HG03175 (cell line): ENCODE measurements around the gene RAB3B.
"Not testable (repeated sequence)": the region's sequence is repeated elsewhere in the genome, so short reads cannot be mapped to it uniquely, and the experiment has no call there.

Experiments
- ATAC-seq: cut with Tn5 transposase; IDR thresholded peaks from one replicate; pipeline ENCODE4 v1.9.1; 2021; ENCODE audit warnings: mild to moderate bottlenecking, moderate library complexity; ENCODE audit not compliant: unreplicated experiment

RAB3B gene, protein sequence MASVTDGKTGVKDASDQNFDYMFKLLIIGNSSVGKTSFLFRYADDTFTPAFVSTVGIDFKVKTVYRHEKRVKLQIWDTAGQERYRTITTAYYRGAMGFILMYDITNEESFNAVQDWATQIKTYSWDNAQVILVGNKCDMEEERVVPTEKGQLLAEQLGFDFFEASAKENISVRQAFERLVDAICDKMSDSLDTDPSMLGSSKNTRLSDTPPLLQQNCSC

DNA sequence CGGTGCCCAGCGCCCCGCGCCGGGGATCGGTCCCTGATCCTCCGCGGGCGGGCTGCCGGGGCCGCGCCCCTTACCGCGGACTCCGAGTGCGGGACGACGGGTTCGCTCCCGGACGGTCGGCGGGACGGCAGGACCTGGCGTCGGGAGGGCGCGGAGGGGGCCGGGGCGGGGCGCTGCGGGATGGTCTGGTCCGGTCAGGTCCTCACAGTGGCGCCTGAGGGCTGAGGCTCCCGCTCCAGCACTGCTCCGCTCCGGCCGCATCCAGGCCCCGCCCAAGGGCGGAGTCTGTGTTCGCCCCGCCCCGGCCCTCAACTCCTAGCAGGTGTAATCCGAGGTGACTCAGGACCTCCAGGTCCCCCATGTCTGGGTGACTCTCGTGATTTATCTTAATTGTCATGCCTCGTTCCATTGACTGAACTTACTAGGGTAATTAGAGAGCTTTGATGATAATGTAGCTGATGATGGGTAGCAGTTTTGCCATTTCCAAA, at the start of gene RAB3B:
Gene RAB3B, minus strand, starts transcription at position 223 of the 488 bp plus-strand sequence. CDS start 13,583 bp downstream, outside the sequence.
- ATAC-seq: peak; percentile 91

DNA sequence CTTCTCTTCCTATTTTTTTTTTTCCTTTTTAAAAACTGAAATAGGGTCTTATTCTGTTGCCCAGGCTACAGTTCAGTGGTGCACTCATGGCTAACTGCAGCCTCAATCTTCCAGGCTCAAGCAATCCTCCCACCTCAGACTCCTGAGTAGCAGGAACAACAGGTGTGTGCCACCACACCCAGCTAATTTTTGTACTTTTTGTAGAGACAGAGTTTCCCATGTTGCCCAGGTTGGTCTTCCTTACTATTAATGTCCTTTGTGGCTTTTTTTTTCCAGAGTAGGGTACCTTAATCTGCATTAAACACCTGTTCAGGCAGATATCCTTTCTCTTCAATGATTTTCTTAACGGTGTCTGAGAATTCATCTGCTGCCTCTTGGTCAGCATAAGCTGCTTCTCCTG, 47.4 kb upstream of the RAB3B start:
- no peak for ATAC-seq

DNA sequence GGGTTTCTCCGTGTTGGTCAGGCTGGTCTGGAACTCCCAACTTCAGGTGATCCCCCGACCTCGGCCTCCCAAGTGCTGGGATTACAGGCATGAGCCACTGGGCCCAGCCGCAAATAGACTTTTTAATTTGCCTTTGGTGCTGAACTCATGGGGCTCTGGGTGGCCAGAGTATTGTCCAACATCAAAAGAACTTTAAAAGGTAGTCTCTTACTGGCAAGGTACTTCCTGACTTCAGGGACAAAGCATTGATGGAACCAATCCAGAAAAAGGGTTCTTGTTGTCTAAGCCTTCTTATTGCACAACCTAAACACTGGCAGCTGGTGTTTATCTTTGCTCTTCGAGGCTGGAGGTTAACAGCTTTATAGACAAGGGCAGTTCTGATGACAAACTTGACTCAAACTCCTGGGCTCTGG, 46.9 kb upstream of the RAB3B start:
- ATAC-seq: no peak

DNA sequence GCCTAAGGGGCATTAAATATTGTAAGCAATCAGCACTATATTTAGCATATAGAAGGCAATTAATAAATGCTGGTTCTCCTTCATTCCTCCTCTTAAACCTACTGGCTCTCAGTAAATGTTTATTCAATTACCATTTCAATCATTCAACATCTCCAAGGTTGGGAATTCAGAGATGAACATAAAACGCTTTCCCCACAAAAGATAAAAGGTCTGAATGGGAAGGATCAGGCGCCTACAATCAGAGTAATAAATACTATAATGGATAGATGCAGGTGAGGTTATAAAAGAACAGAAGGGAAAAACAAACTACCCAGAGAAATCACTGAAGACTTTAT, 43.5 kb upstream of the RAB3B start:
- ATAC-seq: no peak

DNA sequence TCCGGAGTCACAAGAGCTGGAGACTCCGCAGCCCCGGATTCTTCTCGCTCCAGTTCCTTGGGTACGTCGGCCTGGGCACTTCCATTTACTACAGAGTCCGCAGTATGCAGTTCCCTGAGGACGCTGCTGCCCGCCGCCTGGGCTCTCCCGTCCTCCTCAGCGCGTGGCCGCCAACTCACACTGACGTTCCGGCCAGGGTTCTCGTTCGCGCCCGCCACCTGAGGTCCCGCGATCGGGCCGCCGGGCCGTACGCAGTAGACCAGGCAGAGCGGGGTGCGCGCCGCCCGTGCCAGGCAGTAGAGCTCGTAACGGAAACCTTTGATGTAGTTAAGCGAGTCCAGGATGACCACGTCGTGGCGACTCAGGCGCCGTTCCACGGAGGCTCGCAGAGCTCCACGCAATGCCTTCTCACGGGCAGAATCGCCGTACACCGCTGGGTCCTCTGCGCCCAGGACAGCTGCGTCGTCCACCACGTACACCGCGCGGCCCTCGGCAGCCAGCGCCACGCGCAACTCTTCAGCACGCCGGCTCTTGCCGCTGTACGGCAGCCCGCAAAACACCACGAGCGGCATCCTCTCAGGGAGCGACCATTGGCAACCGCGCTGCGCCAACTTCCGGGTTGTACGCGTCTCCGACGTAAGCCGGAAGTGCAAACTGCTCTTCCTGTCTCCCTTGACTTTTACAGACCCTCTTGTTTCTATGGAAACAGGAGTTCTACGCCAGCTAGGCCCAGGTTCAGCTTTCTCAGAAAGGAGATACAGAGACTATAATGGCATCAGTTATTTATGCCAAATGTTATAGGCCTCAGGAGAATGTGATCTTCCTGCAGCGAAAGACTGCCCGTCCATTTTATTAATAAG, 42.9 kb upstream of the RAB3B start, which contains the start of gene KTI12:
Gene KTI12, minus strand, starts transcription at position 621 of the 860 bp plus-strand sequence. Its CDS starts 49 bp downstream, at position 572.
- peak; percentile 82 for ATAC-seq

DNA sequence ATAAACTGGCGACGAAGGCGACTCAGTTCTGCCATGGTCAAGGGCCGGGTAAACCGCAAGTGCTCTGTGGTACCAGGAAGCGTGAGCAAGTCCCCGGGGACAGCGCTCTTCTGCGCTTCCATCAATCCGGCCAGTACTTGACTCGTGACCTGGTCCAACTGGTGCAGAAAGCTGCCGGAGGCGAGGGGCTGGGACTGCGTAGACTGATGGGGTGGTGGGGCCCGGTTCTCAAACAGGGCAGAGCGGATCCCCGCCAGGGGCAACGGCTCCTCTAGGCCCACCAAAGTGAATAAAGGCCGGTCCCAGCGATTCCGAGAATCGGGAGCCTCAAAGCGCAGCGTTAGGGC, 42.3 kb upstream of the RAB3B start:
- ATAC-seq: peak; percentile 38

DNA sequence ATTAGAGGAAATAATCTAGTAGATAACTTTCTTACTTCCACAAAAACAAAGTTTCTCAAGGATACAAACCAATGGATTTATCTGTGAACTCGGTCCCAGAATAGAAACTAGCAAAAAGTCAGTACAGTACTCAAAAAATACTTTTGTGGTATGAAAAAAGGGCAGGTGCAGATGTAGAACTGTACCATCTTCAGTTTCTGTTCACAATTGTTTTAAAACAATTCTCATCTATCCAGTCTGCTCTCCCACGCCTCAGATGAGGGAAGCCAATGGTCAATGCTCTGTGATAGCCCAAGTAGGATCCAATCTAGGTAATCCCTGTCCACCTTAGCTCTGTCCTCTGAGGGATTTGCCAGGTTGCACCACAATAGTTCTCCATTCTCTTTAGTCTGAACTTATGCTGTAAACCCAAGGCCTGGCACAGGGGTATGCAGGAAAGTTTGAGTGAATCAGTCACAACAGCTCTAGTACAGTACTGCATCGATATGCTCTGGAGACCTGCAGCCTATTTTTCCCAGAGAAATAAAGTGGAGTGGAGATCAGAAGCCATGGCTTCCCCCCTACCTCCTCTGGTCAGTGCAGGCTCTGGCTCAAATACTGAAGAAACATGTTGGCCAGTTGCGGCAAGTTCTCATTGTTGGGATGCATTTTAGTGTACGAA, 41.8 kb upstream of the RAB3B start:
- ATAC-seq: peak; percentile 30

DNA sequence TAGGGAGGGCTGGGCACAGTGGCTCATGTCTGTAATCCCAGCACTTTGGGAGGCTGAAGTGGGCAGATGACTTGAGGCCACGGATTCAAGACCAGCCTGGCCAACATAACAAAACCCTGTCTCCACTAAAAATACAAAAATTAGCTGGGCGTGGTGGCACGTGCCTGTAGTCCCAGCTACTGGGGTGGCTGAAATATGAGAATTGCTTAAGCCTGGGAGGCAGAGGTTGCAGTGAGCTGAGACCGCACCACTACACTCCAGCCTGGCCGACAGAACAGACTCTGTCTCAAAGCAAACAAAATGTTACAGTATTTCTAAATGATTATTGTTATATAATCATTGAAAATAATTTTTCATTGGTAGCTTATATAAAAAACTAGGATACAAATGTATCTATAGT, 38.3 kb upstream of the RAB3B start:
- ATAC-seq: not testable (repeated sequence)

DNA sequence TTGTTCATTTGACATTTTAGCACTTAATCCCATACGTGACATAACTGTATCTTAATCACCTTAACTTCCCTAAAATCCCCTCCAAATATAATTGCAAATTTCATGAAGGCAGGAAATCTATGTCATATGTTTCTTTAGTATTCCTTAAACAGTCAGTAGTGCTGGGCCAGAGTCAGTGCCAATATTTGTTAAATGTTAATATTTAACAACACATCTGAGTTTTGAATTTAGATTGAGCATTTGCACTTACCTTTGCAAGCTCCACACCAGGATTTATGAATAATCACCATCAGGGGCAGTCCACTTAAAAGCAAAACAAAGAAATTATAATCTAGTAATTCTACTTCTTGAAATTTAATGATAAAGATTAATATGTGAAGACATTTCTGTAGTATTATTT, 37.8 kb upstream of the RAB3B start:
- ATAC-seq: no peak

DNA sequence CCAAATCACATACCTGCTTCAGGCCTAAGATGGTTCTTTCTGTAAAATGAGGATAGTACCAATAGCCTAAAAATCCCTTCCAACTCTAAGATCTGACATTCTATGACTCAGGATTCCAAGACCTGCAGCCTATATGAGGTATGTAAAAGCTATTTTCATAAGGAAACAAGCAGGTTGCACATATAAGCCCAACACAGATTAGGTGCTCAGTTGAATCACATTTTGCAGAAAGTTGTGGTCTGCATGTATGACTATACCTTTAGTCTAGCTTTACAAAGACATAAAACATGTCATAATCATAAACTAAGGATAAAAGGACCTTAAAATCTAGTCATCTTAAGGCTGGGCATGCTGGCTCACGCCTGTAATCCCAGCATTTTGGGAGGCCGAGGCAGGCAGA, 35.8 kb upstream of the RAB3B start:
- no peak for ATAC-seq

DNA sequence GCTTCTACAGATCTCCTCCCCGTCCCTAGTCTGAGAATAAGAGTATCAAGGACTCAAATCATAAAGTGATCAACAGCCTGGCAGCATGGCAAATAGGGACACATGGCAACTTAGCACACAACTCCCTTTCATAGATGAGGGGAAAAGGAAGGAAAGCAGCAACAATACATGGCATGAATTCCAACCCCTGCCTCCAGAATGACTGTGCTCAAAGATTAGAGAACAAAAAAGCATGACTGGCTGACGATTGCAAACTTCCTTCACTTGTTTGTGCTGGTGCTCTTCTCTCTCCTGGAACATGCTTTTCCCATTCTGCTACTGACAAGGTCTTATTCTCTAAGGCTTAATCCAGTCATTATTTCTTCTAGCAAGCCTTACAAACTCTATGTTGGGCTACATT, 31.6 kb upstream of the RAB3B start:
- no peak for ATAC-seq

DNA sequence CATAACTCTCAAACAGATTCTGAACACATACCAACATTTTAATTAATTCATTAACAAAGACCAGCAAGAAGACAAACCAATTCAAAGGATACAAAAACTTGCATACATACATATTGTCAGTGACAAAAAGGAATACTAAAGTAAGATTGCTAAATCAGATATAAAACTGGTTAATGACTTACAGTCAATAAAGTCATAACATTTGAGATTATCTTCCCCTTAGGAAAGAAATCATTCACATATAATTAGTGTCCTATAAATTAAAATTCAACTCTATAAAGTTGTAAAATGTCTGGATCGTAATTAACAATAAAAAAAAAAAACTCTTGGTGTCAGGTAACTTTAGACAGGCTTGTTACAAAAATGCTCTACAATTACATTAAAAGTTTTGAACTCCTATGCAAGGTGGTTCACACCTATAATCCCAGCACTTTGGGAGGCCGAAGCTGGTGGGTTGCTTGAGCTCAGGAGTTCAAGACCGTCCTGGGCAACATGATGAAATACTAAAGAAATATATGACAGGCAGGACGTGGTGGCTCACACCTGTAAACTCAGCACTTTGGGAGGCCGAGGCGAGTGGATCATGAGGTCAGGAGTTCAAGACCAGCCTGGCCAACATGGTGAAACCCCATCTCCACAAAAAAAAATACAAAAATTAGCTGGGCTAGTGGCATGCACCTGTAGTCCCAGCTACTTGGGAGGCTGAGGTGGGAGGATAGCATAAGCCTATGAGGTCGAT, 17.7 kb upstream of the RAB3B start:
- no peak for ATAC-seq

DNA sequence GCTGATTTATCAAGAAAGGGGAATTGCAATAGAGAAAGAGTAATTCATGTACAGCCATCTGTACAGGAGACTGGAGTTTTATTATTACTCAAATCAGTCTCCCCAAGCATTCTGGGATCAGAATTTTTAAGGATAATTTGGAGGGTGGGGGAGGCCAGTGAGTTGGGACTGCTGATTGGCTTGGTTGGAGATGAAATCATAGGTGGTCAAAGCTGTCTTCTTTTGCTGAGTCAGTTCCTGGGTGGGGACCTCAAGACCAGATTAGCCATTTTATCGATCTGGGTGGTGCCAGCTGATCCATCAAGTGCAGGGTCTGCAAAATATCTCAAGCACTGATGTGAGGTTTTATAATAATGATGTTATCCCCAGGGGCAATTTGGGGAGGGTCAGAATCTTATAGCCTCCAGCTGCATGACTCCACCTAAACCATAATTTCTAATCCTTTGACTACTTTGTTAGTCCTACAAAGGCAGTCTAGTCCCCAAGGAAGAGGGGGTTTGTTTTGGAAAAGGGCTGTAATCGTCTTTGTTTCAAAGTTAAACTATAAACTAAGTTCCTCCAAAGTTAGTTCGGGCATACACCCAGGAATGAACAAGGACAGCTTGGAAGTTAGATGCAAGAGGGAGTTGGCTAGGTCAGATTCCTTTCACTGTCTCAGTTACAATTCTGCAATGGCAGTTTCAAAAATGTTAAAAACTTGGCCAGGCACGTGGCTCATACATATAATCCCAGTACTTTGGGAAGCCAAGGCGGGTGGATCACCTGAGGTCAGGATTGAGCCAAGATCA, 16.9 kb upstream of the RAB3B start:
- ATAC-seq: no peak

DNA sequence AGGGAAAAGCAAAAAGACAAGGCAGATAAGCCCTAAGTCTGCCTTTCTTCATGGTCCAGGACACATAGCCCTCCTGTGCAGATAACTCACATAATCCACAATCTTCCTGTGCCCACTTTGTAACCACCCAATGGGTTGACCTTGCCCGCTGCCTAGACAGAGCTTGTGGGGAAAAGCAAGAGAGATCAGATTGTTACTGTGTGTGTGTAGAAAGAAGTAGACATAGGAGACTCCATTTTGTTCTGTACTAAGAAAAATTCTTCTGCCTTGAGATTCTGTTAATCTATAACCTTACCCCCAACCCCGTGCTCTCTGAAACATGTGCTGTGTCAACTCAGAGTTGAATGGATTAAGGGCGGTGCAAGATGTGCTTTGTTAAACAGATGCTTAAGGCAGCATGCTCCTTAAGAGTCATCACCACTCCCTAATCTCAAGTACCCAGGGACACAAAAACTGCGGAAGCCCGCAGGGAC, 15.6 kb upstream of the RAB3B start:
- not testable (repeated sequence) for ATAC-seq

DNA sequence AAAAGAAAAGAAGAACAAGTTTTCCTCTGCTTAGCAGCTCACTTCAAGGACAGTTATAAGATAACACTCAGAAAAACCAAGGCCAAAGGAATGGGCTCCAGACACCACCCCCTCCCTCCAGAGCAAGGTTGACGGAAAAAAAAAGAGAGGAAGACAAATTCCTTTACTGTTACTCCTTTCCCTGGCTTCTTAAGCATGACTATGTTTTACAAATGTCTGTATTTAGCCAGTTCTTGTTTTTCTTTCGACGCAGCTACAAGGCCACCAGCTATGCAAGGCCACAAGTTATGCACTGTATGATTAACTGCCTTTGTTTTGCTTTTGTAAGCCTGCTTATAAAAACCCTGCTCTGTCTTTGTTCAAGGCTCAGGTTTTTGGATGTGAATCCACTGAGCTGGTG, 15.0 kb upstream of the RAB3B start:
- not testable (repeated sequence) for ATAC-seq

DNA sequence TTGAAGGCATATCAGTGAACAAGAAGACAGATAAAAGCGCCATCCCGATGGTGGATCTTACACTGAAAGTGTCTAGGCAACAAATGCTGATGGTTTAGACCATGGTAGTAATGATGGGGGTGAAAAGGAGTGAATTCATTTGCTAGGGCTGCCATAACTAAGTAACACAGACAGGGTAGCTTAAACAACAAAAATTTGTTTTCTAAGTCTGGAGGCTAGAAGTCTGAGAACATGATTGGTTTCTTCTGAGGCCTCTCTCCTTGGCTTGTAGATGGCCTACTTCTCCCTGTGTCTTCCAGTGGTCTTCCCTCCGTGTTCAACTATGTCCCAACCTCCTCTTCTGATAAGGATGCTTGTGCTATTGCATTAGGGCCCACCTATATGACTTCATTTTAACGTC, 13.4 kb upstream of the RAB3B start:
- ATAC-seq: no peak

DNA sequence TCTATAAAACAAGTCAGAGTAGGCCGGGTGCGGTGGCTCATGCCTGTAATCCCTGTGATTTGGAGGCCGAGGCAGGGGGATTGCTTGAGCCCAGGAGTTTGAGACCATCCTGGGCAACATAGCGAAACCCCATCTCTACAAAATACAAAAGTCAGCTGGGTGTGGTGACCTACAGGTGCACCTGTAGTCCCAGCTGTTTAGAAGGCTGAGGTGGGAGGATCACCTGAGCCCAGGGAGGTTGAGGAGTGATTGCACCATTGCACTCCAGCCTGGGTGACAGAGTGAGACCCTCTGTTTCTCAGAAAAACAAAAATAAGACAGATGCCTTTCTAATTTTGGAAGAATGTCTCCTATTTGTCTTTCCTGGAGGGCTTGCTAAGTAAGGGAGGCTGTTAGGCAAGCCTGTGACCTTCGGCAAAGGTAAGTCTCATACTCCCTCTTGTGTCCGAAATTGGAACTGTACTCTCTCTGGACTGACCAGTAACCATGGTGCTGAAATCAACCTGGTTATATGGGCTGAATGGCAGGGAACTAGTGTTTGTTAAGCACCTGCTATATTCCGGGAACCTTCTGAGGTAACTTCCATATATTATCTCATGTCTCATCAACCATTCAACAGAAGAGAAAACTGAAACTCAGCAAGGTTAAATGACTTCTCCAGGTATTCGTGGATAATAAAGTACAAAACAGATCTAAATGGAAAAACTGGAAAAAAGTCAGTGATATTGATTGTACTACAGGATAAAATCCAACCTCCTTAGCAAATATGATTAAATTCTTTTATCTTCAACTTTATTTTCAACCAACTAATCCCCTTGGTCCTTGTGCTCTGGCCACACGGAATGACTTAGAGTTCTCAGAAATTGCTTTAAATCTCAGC, 11.8 kb upstream of the RAB3B start:
- peak; percentile 70 for ATAC-seq

DNA sequence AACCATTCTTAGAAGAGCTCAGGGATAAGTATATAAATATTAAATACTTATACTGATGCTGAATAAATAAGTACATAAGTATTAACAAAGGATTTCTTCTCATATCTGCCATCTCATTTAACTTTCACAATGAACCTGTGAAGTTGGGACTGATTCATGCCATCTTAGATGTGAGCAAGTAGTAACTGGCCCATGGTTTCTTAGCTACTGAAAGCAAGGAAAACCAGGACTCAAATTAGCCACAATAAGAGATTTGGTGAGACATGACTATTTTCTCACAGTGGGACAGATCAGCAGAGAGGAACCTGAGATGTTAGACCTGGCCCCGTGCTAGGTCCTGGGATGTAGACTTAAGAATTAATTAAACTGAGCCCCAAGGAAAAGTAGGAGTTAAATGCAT, 8.2 kb upstream of the RAB3B start:
- ATAC-seq: no peak

DNA sequence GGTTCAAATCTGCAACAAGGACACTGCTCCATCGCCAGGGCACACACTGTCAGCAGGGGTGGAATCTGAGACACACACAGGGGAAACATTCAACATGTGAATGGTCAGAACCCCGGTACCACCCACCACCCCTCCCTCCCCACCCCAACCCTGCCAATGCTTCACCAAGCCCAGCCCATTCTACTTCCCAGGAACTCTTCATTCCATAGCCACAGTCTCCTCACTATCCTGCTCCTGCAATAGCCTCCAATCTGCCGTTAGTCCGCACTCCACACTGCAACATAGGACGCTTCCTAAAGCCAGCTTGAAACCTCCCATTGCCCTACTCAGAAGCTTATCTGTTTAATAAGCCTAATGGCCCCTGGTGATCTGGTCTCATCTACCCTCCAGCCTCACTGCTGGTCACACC, 7.5 kb upstream of the RAB3B start:
- no peak for ATAC-seq
